HG02885 (cell line): ENCODE data around the gene LAMB4.

Source experiments
- ATAC-seq: cut with Tn5 transposase; IDR thresholded peaks from one replicate; pipeline ENCODE4 v1.9.1; 2021; ENCODE audit warnings: mild to moderate bottlenecking; ENCODE audit not compliant: unreplicated experiment, poor library complexity

LAMB4 gene

DNA sequence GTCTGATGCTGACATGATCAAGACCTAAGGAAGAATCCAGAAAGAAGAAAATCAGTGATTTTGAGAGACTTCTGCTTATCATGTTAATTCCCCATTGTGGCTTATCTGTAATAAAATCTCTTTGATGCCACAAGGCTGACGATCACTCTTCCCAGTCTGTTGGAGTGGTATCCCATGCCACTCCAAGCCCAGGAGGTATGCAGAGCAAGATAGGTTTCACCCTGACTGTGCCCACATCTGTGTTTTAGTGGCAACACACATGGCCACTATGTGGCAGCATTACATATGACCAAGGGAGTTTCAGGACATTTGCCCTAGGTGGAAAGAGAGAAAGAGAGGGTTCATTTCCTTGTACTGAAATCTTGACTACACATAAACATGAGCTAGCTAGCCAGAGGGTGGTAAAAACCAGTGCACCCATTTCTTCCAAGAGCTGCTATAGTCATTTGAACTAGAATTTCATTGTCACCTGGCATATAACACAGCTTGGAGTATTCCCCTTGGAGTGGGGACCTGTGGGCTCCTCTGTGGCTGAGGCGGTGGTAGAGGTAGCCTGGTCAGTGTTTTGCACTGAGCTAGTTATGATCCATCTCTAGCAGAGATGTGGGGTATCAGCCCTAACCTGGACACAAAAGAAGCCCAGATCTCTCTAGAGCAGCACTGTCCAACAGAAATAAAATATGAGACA, 20.8 kb downstream of the LAMB4 start:
- ATAC-seq = peak; percentile 57

DNA sequence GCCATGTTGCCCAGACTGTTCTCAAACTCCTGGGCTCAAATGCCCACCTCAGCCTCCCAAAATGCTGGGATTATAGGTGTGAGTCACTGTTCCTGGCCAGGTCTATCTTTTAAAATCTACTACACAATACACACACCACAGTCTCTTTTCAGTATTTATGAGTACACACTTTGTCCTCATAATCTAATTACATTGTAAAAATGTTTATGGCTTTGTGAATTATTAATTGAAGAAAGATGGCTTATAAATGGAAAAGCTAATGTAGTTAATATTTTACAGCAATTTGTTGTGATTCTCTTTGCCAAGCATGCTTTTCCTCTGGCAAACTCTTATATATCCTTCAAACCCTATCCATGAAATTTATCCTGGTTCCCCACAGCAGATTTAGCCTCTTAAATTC, 22.0 kb downstream of the LAMB4 start:
- ATAC-seq = no peak

DNA sequence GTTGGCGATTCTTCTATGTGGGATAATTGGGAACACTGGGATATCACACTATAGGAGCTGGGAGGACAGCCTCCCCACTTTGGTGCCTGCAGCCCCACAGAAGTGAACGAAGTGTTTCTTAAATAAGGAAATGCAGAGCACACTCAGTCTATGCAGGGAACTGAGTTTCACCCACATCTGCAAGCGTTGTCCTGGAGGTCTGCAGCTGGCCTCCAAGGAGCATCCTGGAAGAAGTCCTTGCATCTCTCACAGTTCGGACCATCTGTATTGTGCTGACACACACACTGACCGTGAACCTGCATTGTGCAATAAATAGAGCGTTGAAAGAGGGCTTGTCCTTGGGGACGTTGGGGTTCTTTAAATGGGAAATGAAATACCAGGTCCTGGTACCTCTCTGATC, 25.8 kb downstream of the LAMB4 start:
- no peak for ATAC-seq

DNA sequence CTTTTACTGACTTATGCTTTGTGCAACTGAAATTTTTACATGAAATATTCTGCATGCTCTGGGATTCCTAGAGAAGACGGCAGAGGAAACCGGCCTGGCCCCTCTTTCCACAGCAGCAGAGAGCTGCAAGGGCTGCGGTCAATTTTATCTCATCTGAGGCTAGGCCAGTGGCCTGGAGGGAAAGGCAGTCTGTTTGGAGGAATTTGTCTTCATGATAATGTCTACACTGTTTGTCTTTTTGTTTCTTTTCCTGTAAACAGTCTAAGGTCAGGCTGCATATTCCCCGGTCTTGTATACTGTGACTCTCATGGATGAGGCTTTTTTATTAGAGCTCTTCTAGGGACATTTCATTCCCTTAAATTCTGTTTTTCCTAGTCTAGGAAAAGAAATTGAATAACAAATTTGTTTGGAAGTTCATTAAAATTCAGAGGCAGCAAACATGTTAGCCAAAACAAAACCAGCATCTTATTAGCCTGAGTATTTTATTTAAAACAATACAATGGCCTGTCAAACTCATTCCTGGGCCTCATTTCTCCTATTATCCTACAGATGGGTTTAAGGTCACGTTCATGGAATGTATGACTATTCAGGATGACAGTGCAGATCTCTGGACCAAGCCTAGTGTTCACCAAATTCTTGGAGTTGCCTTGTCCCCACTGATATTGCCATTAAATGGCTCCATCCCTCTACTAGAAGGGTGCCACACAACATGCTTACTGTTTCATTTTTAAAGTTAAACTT, 26.4 kb downstream of the LAMB4 start:
- ATAC-seq = no peak

DNA sequence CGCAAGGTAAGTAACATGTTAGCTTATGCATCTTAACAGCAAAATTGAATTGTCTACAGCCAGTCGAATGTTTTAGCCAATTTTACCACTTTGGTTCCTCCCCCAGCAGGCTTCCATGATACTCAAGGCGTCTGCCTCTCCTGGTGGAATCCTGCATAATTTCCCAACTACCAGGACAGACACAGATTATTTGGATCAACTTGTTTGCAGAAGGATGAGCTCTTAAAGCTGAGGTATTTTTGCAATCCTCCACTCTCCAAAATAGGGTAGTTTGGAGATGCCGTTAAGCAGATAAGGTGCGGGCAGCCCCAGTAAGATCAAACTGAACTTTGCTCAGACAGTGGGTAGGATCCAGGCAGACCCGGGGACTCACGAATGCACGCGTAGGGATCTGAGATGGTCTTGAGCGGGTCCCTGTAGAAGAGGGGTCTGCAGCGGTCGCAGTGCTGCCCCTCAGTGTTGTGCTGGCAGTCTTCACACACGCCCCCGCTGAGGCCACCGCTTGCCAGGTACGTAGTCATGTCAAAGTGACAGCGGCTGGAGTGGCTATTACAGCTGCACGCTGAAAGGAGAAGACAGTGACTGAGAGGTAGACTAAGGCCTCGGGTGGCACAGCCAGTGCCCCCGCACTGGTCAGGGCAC, 27.4 kb downstream of the LAMB4 start:
- ATAC-seq = no peak

GRCh38 chr7:108101759-108102158, 28.4 kb downstream of the LAMB4 start:
- no peak for ATAC-seq

- no peak for ATAC-seq
Observed at GRCh38 chr7:108099713-108100112, 30.4 kb downstream of the LAMB4 start.

DNA sequence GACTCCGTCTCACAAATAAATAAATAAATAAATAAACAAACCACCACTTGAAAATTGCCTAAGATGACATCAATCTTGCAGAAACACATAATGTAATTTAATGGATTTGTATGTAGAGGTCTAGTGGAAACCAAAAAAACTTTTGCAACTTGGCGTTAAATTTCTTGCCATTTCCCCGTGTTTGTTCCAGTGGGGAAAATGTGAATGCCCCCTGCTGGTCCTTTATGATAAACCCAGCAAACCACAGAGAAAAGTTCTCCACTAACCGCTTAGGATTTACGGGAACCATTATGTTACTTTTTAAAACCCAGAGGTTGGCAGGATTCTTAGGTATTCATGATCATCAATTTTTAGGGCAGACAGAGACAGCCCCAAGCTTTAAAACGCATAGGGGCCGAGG, 32.5 kb downstream of the LAMB4 start:
- ATAC-seq = no peak

GRCh38 chr7:108096996-108097395, 33.2 kb downstream of the LAMB4 start:
- ATAC-seq = no peak

DNA sequence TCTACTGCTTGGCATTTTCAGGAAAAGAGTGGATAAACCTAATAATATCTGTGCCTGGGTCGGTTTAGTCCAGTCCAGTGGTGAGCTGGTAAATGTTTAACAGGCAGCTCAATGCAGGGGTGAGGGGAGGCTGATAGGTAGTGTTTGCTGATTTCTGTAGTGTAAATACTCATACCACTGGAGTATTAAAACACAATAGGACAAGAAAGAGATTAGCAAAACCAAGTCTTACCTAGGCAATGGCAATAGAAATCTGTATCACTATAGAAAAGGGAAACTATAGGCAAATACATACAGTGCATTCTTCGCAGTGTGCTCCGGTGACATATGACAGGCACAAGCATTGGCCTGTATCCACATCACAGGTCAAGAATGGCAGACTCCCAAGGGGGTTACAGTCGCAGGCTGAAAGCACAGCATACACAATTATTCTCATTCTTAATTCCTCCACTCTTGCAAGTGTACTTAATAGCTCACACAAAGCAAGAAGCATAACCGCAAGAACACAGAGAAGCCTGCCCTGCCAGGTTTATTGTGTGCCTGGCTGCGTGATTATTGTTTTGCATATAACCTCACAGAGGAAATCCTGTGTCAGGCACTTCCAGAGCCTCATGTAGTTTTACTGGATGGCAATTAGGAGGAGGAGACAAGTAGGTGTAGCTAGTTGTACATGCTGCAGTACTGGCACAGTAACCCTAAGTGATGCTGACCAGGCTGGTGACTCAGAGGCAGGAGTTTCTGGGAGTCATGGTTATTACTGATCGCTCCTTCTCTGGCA, 35.0 kb downstream of the LAMB4 start:
- no peak for ATAC-seq

DNA sequence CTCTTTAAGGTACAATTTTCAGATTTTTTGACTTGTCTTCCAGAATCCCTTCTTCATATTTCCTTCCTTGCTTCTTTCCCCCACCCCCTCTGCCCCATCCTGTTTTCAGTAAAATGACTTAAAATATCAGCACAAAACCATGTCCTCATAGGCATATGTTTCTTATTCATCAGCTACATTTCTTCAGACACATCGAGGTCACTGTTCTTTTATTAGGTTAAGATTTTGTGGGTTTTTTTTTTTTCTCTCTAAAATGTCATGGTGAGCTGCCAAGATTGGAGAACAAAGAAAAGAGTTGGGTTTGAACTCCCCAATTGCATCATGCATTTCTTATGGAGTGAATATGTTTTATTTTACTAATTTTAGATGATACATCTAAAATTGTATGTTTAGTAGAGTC, 35.8 kb downstream of the LAMB4 start:
- ATAC-seq = no peak

DNA sequence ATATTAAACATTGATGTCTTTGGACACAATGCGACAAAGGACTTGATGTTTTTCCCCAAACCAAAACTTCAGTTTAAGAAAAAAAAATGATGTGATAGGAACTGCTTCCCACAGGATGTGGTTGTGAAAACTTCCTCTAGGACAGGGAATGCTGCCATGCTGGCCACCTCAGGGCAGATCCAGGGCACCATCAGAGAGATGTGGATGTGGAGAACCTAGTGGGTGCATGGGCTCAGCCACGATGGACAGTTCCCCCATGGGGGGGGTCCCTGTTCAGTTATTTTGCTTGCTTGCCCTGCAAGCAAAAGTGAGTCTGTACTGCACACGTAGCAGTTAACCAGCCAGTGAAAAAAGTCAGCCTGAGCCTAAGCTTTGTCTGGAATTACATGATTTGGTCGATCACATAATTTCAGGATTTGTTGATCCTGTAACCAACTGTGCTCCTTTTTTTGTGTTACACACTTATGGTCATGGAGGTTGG, 36.3 kb downstream of the LAMB4 start:
- no peak for ATAC-seq

DNA sequence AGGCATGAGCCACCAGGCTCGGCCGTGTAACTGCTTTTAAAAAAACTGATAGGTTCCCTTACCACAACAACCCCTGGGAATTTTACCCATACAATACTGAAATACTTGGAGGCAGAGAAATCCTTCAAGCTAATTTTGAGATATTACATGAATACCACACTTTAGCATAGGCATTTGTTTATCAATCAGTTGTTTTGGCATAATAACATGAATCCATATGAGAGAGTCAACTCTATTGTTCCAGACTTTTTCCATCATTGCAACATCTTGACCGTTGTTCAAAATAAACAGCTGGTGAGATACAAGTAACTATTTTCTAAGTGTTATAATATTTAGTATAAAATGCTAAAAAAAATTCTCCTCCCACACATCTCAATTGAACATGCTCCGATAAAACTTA, 36.8 kb downstream of the LAMB4 start:
- ATAC-seq = no peak

- no peak for ATAC-seq
Observed at GRCh38 chr7:108091461-108091831, 38.7 kb downstream of the LAMB4 start.

GRCh38 chr7:108090791-108091460, 39.2 kb downstream of the LAMB4 start:
- ATAC-seq = no peak

DNA sequence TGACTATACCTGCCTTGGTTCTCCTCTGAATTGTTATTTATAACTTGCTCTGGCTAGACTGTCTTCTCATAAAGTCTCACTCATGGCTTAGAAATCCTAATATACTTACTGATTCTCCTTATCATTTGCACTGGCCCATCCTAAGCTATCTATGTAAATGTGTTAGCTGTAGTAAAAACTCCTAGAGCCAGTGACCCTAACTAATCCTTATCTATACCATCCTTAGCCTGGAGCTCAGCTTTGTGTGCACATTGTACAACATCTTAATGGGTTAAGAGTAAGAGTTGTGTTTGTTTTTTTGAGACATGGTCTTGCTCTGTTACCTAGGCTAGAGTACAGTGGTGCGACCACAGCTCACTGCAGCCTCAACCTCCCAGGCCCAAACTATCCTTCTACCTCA, 40.8 kb downstream of the LAMB4 start:
- ATAC-seq = no peak

- no peak for ATAC-seq
Observed at GRCh38 chr7:108088729-108089128, 41.4 kb downstream of the LAMB4 start.

GRCh38 chr7:108087778-108088177, 42.4 kb downstream of the LAMB4 start:
- no peak for ATAC-seq

- no peak for ATAC-seq
Observed at GRCh38 chr7:108086962-108087361, 43.2 kb downstream of the LAMB4 start.

DNA sequence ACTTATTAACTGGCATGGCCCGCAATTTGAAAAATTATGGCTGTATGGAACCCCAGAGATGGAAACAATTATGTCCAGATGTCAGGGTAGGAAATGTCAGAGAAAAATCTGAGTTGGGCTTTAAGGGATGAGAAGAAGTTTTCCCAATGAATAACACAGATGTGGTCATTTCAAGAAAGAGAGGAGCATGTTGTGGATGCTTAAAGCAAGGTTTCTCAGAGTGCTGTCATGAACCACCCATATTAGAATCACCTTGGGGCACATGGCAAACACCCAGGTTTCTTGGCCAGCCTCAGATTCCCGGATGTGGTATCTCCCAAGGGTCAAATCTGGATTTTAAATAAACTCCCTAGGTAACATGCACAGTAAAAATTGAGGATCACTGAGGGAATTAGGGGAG, 43.6 kb downstream of the LAMB4 start:
- no peak for ATAC-seq
